NCI-H128 (cell line): ENCODE results near the gene MAPKAP1.

Source experiments
- DNase-seq: peaks from one replicate; lab custom pipeline; 2025; ENCODE audit not compliant: unreplicated experiment; lab: John Stamatoyannopoulos, UW

MAPKAP1 gene

GRCh38 chr9:125436613-125437443 lies 270.2 kb downstream of the MAPKAP1 start:
- no peak for DNase-seq

DNA sequence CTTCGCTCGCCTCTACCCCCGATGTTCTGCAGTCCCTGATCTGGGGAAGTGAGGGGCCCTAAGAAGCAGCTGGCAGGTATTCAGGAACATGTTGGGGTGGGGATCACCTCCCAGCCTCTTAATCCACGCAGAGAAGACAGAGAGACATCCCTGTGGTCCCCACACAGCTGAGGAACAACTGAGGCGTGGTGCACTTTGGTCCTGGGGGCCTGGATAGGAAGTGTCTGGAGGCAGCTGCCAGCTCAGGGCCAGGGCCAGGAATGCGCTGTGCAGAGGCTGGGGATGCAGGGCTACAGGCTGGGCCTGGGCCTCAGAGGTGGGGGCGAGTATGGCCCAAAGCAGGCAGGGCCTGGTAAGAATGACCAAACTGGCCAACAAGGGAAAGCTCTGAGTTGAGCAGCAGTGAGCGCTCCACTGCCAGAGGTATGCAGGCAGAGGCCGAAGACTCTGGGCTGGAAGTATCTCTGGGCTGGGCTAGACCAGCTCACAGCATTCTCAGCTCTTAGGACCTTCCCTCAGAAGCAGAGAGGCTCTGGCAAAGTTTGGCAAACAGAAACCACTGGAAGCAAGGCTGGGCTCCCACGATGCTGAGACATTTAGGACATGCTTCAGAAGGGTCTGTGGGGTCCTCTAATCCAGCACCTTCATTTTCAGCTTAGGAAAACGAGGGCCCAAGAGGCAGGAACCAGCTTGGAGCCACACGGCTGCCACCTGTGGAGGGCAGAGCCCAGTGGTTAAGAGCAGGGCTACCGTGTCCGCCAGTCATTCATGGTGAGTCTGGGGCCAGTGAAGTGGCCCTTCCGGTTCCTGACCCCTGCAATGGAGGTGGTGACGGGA lies 271.0 kb downstream of the MAPKAP1 start:
- no peak for DNase-seq

GRCh38 chr9:125434986-125435775 lies 271.8 kb downstream of the MAPKAP1 start:
- no peak for DNase-seq

DNA sequence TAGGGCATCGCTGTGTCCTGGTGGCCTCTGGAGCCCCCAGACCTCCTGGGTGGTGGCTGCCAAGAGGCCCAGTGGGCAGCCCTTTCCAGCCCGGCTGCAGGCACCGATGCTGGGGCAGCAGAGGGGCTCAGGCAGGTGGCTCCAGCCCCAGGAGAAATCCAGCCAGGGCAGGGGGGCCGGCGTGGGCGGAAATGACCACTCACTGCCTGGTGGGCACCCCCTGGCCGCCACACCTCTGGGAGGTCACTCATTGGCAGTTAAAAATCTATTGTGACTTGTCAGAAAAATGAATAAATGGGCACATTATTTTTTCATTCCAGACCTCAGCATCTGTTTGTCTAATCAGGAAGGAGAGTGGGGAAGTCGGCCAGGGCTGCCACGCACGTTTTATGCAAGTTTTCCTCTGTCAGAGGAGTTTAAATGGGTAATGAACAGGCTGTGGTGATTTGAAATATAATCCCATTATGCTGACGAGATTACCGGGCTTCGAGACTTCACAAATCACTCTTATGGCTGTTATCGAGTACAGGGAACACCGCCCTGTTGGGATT lies 273.5 kb downstream of the MAPKAP1 start:
- no peak for DNase-seq

DNA sequence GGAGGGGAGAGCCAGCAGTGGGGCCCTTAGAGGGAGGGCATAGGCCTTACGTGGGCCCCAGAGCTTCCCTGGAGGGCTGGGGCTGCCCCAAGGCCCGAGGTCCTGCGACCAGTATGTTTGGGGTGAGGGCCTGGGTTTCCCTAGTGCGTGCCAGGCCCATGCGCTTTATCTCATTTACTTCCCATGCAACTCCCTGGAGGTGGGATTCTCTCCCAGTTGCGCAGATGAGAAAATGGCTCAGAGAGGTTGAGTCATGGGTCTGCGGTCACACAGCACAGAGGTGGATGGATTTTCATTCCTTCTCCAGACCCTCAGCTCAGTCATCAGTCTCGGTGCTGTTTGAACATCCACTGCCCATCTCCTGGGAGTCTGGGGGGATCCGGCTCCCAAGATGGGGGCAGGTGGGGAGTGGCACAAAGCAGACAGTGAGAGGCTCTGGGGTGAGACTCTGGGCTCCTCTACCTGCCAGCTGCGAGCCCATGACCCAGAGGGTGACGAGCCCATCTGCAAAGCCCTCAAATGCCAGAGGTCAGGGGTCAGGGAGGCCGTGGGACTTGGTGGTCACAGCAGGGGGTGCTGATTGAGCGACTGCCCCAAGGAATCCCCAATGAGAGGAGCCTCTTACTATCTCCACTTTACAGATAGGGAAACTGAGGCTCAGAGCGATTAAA lies 274.2 kb downstream of the MAPKAP1 start:
- DNase-seq: no peak

GRCh38 chr9:125431741-125432271 lies 275.2 kb downstream of the MAPKAP1 start:
- no peak for DNase-seq

DNA sequence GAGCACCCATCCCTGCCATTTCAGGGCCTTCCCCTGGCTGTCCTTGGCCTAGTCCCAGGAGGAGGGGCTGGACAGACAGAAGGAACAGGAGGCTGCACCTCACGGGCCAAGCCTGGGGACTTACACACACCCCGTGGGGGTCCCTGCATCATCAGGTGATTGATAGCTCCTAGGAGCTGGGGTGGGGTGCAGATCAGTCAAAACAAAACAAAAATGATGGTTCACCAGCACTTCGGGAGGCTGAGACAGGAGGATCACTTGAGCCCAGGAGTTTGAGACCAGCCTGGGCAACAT lies 276.0 kb downstream of the MAPKAP1 start:
- no peak for DNase-seq

GRCh38 chr9:125430161-125431011 lies 276.6 kb downstream of the MAPKAP1 start:
- no peak for DNase-seq

DNA sequence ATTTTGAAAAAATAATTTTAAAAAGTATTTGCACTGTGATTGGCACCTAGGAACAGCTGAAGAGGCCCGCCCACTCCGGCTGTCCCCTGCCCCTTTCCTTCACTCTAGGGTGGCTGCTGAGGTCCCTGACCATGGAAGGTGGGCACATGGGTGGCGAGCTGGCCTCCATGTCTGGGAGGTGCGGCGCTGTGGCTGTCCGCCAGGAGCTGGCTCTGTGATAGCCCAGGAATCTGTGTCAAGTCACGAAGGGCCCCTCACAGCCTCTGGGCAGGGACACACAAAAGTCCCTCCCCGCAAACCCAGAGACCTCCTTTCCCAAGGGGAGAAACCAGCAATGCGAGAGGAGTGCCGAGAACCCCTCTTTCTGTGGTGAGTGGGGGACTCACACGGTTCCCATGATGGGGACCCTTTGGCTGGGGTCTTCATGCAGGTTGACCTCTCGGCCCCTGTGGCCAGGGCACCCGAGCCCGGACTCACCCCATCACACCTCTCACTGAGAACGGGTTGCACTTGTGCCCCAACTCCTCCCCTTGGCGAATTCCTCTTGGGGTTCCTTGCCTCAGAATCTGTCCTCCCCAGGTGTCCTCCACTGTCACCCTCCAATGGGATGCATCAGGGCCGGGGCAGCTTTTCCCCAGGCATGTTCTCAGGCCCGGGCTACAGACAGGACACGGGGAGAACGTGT lies 277.4 kb downstream of the MAPKAP1 start:
- no peak for DNase-seq

DNA sequence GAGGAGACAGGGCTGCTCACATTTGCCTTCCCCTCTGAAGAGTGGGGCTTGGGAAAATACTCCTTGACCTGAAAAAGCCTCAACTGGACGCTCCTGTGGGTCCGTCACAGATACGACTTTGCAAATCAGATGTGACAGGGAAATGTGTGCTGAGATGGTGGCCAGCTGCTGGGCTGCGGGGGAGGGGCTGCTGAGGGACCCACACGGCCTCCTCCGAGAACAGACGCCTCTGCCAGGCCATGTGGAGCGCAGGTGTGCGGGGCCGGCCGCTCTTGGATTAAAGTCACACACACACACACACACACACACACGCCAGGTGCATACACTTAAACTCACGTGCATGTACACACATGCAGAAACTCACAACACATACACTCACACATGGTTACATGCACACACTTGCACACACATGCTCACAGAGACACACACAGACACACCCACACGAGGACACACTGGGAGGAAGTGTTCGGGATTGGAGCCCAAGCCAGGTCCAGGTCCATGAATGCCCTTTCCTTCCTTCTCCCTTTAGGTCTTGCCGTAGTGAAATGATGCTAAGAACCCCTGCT lies 278.0 kb downstream of the MAPKAP1 start:
- no peak for DNase-seq

DNA sequence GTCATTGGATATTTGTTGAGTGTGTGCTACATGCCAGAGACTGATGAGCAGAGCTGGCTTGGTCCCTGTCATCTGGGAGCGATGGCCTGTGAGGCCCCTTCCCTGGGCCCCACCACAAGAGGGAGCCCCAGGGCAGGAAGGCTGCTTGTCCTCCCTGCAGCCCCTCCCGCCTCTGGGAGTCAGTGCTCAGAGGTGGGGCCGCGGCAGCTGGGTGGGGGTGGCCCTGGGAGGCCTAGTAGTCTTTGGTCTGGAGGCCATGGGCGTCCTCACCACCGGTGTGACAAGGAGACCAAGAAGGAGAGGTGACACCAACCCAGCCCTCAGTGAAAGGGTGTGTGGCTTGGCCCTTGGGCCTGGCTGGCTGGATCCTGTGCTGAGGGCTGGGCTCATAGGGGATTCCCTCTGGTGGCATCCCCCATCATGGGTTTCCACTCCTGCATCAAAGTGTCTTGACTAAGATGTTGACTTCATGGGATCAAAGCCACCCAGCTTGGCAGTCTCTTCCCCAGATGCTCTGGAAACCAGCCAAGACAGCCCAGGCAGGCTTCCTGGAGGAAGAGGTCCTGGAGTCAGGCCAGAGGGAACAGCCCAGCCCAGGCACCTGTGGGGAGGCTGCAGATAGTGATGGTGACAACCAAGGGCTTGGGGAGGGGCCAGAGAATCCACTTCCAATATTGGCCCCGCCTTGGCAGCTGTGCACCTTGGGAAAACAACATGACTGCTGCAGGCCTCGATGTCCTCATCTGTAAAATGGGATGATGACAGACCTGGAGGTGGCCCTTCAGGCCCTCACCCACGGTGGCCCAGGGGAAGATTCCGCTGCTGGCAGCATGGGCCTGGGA lies 278.7 kb downstream of the MAPKAP1 start:
- no peak for DNase-seq

DNA sequence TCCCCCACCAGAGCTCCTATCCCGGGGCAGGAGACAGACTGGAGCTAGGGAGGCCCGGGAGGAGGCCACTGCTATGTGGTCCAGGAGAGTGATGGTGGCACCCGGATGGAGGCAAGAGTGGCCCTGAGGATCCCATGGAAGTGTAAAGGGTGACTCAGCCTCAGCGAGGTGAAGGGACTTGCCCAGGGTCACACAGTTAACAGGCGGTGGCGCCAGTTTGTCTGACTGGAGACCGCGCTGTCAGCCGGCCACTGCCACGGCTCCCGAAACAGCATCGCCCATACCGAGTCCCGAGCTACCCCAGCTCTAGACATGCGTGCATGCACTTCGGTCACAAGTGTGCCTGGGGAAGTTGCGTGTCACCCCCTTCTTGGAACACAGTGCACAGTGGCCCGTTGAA lies 279.5 kb downstream of the MAPKAP1 start:
- DNase-seq: no peak

- DNase-seq: no peak
Observed at GRCh38 chr9:125426926-125427325, 280.1 kb downstream of the MAPKAP1 start.

DNA sequence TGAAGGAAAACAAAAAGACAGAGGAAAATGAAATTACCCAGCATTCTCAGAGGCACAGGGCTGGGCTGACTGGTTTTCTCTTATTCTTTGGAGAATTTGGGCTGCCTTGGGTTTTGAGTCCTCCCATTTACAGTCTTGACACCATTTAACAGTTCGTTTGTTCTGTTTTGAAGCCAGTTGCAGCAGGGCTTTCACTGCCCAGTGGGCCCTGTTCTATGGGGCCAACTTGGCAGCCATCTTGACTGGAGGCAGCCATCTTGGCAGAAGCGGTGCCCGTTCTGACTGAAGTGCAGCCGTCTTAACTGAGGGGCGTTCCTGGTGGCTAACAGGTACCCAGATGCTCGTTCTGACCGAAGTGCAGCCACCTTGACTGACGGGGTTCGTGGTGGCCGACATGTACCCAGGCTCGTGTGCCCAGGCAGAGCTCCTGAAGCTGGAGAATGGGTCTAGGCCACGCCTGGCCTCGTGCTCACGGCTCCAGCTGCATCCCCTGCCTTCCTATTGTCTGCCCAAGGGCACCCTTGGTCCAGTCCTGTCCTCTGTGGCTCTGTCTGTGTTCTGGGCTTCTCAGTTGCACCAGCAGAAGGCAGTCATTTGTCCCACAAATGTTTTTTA lies 281.0 kb downstream of the MAPKAP1 start:
- DNase-seq: no peak

DNA sequence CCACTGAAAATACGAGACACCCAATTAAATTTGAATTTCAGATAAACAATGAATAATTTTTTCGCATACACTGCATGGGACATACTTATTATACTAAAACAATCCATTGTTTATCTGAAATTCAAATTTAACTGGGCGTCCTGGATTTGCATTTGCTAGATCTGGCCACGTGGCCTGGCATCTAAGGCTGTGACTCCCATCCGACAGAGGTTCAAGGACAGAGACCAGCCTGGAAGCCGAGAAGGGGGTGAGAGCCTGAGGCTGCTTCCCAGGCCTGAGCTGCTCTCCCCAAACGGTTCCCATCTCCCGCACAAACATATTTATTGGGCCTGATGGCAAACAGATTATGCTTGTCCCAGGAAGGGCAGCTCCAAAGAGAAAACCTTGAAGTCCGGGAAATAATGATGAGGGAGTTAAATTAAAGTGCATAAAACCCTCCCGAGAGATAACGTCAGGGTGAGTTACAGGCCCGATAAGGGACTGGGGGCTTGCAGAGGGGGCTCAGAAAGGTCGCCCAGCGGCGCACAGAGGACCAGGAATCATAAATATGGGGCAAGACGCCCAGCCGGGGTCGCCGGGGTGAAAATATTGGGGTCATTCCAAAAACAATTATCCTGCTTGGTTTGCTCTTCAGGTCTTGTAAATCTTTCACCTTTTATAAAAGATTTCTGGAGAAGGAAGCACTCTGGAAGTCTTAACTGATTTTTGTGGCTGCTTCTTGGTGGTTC lies 281.7 kb downstream of the MAPKAP1 start:
- DNase-seq: no peak

- DNase-seq: no peak
Observed at GRCh38 chr9:125423964-125424363, 283.0 kb downstream of the MAPKAP1 start.

DNA sequence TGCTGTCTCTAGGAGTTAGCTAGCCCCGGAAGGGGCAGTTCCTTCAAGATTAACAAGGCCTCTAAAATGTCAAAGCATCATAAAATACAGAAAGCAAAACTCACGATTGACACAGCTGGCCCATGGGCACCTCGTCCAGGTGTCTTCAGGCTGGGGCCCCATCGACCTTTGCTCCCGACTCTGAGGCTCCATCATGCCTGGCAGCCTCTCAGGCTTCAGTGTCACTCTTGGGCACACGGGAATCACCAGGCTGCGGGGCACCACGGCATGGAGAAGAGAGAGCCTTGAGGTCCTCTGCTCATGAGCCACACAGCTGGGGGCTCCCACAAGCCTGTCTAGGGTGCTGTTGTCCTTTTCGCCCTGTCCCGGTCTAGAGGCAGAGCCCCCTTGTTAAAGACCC lies 284.2 kb downstream of the MAPKAP1 start:
- DNase-seq: no peak
